ENCODE data around the gene MS4A3.
"Not testable (repeated sequence)": the region's sequence is repeated elsewhere in the genome, so short reads cannot be mapped to it uniquely, and the experiment has no call there.

The MS4A3 gene

DNA sequence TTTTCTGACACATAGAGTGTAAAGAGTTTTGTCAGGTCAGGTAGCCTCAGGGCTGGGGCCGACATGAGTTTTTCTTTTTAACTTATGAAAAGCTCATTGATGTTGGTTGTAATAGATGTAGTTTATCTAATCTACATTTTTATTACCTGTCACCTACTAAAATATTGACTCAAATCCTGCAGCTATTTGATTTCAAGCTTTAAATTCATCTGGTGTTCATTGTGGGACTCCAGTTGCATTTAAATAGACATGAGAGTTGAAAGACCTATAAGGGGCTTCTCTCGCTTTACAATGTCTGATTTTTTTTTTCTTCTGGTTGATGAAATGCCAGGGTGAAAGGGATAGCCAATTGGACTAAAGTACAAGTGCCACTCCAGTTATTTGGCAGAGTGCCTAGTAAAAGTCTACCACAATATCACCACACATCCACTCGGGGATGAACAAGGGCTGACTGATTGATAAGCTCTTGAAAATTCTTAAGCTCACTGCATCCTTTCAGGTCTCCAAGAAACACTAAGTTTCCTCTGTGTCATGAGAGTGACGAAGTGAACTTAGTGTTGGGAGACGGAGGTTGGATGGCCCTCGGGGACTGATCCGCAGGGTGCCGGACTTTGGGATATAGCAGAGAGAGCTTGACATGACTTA, 48.1 kb downstream of the MS4A3 start:
- H3K4me3 ChIP-seq (ENCODE audit: low read depth, low read length); H3K9me3 ChIP-seq (ENCODE audit: control insufficient read depth, insufficient read depth, low read depth, low read length); H3K4me1 ChIP-seq (ENCODE audit: control insufficient read depth, insufficient read depth, low read length); POLR2A ChIA-PET; CTCF ChIA-PET; H3K36me3 ChIP-seq (ENCODE audit: control insufficient read depth in 2 of 2, insufficient read depth in 1 of 2, low read length in 2 of 2); H3K27ac ChIP-seq (ENCODE audit: extremely low read depth, low read depth, low read length): not testable (repeated sequence)

DNA sequence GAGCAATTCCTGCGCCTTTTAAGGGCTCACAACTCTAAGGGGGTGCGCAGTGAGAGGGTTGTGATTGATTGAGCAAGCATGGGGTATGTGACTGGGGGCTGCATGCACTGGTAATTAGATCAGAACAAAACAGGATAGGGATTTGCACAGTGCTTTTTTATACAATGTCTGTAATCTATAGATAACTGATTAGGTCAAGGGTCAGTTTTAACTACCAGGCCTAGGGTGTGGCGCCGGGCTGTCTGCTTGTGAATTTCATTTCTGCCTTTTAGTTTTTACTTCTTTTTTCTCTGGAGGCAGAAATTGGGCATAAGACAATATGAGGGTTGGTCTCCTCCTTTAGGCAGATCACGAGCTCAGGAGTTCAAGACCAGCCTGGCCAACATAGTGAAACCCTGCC, 52.2 kb downstream of the MS4A3 start:
- CTCF ChIA-PET; H3K4me3 ChIP-seq (ENCODE audit: low read depth, low read length); H3K4me1 ChIP-seq (ENCODE audit: control insufficient read depth, insufficient read depth, low read length); H3K27ac ChIP-seq (ENCODE audit: extremely low read depth, low read depth, low read length); H3K9me3 ChIP-seq (ENCODE audit: control insufficient read depth, insufficient read depth, low read depth, low read length); POLR2A ChIA-PET; H3K36me3 ChIP-seq (ENCODE audit: control insufficient read depth in 2 of 2, insufficient read depth in 1 of 2, low read length in 2 of 2): not testable (repeated sequence)

DNA sequence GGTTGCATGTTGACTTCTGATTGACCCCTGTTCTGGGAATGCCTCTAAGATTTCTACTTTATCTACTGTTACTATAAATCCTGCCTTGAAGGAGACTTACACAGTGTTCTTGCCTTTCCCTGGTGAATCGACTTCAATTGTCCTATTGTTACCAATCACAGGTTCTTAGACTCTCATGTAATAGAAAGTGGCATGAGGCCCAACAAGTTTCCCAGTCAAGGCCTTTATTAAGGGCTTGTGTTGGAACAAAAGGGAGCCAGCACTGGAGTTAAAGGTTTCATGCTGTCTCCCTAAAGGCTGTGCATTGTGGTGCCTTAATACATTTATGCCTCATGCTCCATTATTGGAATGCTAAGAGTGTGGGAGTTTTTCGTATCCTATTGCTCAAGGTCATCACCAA, 55.3 kb downstream of the MS4A3 start:
- POLR2A ChIA-PET = no interaction called here

DNA sequence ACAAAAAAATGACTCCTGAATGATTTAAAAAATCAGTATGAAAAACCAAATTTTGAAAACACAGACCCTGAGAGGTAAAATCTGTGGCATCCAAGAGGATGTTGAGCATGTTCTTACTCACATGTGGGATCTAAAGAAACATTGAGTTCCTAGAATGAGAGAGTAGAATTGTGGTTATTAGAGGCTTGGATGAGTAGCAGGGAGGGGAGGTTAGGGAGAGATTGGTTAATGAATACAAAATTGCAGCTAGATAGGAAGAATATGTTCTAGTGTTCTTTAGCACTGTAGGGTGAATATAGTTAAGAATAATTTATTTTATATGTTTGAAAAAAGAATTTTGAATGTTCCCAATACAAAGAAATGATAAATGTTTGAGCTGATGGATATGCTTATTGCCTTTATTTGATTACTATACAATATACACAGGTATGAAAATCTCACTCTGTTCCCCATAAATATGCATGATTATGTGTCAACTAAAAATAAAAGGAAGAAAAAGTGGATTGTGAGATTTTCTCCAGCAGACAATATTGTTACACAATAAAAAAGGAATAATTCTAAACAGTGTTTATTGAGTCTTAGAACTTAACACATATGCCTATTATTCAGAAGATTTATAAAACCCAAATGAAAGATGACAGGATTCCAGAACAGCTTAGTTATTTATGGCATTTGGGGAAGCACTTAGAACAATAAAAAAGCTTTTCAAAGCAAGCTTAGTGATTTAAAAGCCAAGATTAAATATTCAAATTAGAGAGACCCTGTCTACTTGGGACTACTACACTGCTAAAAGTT, 60.7 kb downstream of the MS4A3 start:
- CTCF ChIA-PET = no interaction called here
- TF ChIP-seq ZNF169 (tag by site-specific recombination; IDR thresholded peaks at IDR 0.05) = no peak
- TF ChIP-seq, protein P1, sequence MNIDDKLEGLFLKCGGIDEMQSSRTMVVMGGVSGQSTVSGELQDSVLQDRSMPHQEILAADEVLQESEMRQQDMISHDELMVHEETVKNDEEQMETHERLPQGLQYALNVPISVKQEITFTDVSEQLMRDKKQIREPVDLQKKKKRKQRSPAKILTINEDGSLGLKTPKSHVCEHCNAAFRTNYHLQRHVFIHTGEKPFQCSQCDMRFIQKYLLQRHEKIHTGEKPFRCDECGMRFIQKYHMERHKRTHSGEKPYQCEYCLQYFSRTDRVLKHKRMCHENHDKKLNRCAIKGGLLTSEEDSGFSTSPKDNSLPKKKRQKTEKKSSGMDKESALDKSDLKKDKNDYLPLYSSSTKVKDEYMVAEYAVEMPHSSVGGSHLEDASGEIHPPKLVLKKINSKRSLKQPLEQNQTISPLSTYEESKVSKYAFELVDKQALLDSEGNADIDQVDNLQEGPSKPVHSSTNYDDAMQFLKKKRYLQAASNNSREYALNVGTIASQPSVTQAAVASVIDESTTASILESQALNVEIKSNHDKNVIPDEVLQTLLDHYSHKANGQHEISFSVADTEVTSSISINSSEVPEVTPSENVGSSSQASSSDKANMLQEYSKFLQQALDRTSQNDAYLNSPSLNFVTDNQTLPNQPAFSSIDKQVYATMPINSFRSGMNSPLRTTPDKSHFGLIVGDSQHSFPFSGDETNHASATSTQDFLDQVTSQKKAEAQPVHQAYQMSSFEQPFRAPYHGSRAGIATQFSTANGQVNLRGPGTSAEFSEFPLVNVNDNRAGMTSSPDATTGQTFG (tag by site-specific recombination; IDR thresholded peaks at IDR 0.05; ENCODE audit: borderline replicate concordance) = no peak
- TF ChIP-seq ZNF837 (tag by site-specific recombination; IDR thresholded peaks at IDR 0.05) = no peak
- TF ChIP-seq, protein P2, sequence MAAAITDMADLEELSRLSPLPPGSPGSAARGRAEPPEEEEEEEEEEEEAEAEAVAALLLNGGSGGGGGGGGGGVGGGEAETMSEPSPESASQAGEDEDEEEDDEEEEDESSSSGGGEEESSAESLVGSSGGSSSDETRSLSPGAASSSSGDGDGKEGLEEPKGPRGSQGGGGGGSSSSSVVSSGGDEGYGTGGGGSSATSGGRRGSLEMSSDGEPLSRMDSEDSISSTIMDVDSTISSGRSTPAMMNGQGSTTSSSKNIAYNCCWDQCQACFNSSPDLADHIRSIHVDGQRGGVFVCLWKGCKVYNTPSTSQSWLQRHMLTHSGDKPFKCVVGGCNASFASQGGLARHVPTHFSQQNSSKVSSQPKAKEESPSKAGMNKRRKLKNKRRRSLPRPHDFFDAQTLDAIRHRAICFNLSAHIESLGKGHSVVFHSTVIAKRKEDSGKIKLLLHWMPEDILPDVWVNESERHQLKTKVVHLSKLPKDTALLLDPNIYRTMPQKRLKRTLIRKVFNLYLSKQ (tag by site-specific recombination; IDR thresholded peaks at IDR 0.05; ENCODE audit: borderline replicate concordance) = no peak
- no peak for TF ChIP-seq ZNF19 (tag by site-specific recombination; IDR thresholded peaks at IDR 0.05; ENCODE audit: low read depth)
- TF ChIP-seq SCRT2 (tag by site-specific recombination; IDR thresholded peaks at IDR 0.05) = no peak

More for the DNA sequence above, 55.3 kb downstream of the MS4A3 start:
- TF ChIP-seq ZBTB20 (tag by site-specific recombination; IDR thresholded peaks at IDR 0.05) = no peak
- TF ChIP-seq ZNF214 (tag by site-specific recombination; IDR thresholded peaks at IDR 0.05; ENCODE audit: borderline replicate concordance) = no peak
- TF ChIP-seq, protein P3, sequence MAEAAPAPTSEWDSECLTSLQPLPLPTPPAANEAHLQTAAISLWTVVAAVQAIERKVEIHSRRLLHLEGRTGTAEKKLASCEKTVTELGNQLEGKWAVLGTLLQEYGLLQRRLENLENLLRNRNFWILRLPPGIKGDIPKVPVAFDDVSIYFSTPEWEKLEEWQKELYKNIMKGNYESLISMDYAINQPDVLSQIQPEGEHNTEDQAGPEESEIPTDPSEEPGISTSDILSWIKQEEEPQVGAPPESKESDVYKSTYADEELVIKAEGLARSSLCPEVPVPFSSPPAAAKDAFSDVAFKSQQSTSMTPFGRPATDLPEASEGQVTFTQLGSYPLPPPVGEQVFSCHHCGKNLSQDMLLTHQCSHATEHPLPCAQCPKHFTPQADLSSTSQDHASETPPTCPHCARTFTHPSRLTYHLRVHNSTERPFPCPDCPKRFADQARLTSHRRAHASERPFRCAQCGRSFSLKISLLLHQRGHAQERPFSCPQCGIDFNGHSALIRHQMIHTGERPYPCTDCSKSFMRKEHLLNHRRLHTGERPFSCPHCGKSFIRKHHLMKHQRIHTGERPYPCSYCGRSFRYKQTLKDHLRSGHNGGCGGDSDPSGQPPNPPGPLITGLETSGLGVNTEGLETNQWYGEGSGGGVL (tag by site-specific recombination; IDR thresholded peaks at IDR 0.05) = no peak
- TF ChIP-seq ZFP69B (tag by site-specific recombination; IDR thresholded peaks at IDR 0.05) = no peak
- TF ChIP-seq ZIC2 (tag by site-specific recombination; IDR thresholded peaks at IDR 0.05) = no peak
- TF ChIP-seq ZNF426 (tag by site-specific recombination; IDR thresholded peaks at IDR 0.05) = no peak
- TF ChIP-seq, protein P1 (tag by site-specific recombination; IDR thresholded peaks at IDR 0.05; ENCODE audit: borderline replicate concordance) = no peak
- TF ChIP-seq, protein P4, sequence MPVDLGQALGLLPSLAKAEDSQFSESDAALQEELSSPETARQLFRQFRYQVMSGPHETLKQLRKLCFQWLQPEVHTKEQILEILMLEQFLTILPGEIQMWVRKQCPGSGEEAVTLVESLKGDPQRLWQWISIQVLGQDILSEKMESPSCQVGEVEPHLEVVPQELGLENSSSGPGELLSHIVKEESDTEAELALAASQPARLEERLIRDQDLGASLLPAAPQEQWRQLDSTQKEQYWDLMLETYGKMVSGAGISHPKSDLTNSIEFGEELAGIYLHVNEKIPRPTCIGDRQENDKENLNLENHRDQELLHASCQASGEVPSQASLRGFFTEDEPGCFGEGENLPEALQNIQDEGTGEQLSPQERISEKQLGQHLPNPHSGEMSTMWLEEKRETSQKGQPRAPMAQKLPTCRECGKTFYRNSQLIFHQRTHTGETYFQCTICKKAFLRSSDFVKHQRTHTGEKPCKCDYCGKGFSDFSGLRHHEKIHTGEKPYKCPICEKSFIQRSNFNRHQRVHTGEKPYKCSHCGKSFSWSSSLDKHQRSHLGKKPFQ (tag by site-specific recombination; IDR thresholded peaks at IDR 0.05) = no peak
- TF ChIP-seq ZNF585B (tag by site-specific recombination; IDR thresholded peaks at IDR 0.05) = no peak
- TF ChIP-seq ZFHX2 (tag by site-specific recombination; conservative IDR thresholded peaks at IDR 0.05) = no peak
- no peak for TF ChIP-seq ZNF10 (tag by site-specific recombination; IDR thresholded peaks at IDR 0.05)
- no peak for TF ChIP-seq ZNF514 (tag by site-specific recombination; IDR thresholded peaks at IDR 0.05)
- TF ChIP-seq ZNF571 (tag by site-specific recombination; IDR thresholded peaks at IDR 0.05) = no peak
- no peaks in the 10 kb centered on the region for H3K36me3 ChIP-seq (ENCODE audit: control insufficient read depth in 2 of 2, insufficient read depth in 1 of 2, low read length in 2 of 2)
- H3K27ac ChIP-seq (ENCODE audit: extremely low read depth, low read depth, low read length) = no peak overlapping the region
- H3K4me1 ChIP-seq (ENCODE audit: control insufficient read depth, insufficient read depth, low read length) = no peaks in the 10 kb centered on the region
- H3K9me3 ChIP-seq (ENCODE audit: control insufficient read depth, insufficient read depth, low read depth, low read length) = no peaks in the 10 kb centered on the region
- CTCF ChIA-PET = no interaction called here
- no peak overlapping the region for H3K4me3 ChIP-seq (ENCODE audit: low read depth, low read length)

More for the DNA sequence above, 60.7 kb downstream of the MS4A3 start:
- Histone ChIP-seq H3K27ac (ENCODE audit: extremely low read depth, low read depth, low read length) (no peak overlapping the region), H3K4me1 (ENCODE audit: control insufficient read depth, insufficient read depth, low read length) (no peaks in the 10 kb centered on the region), H3K36me3 (ENCODE audit: control insufficient read depth in 2 of 2, insufficient read depth in 1 of 2, low read length in 2 of 2) (no peaks in the 10 kb centered on the region), H3K9me3 (ENCODE audit: control insufficient read depth, insufficient read depth, low read depth, low read length) (no peaks in the 10 kb centered on the region), H3K4me3 (ENCODE audit: low read depth, low read length) (no peak overlapping the region)
- POLR2A ChIA-PET = no interaction called here
